Keratinocyte (primary cell): ENCODE data around the gene TNK1. TPM values are rescaled to one million over a fixed set of nuclear protein-coding genes. Genes with fewer than 3 reads are reported as not detected.

Source experiments
- DNase-seq: peaks from one replicate; pipeline ENCODE4 v3.0.0-alpha.2; 2011; ENCODE audit warnings: low read depth, missing footprints, low spot score
- FAIRE-seq: peaks from 2 replicates; lab custom pipeline; 2011; peaks lifted over from hg19 to GRCh38; lab: Jason Lieb, UNC
- H2AFZ ChIP-seq: 2 replicates; pipeline ENCODE4 v1.6.0; 2012; ENCODE audit warnings: low read length, control low read depth, inconsistent platforms; ENCODE audit not compliant: control insufficient read depth
- H3K27ac ChIP-seq: 2 replicates; pipeline ENCODE4 v1.5.1; 2011; ENCODE audit warnings: low read length; ENCODE audit not compliant: control insufficient read depth, insufficient read depth
- H3K27me3 ChIP-seq: 3 replicates; pipeline ENCODE4 v1.6.0; 2011; ENCODE audit warnings: low read length; ENCODE audit not compliant: control insufficient read depth, insufficient read depth; ENCODE audit errors: extremely low read depth
- H3K36me3 ChIP-seq, 2 experiments: 2 replicates in 1 of 2; 3 replicates in 1 of 2; pipeline ENCODE4 v1.5.1; 2011; ENCODE audit warnings: low read length in 2 of 2, mild to moderate bottlenecking in 1 of 2; ENCODE audit not compliant: control insufficient read depth in 2 of 2, insufficient read depth in 2 of 2; ENCODE audit errors: extremely low read depth in 1 of 2
- H3K4me1 ChIP-seq: 3 replicates; pipeline ENCODE4 v1.5.1; 2011; ENCODE audit warnings: low read length; ENCODE audit not compliant: control insufficient read depth, insufficient read depth; ENCODE audit errors: extremely low read depth
- H3K4me2 ChIP-seq: 3 replicates; pipeline ENCODE4 v1.6.0; 2011; ENCODE audit warnings: low read depth, low read length; ENCODE audit not compliant: control insufficient read depth, insufficient read depth; ENCODE audit errors: extremely low read depth
- H3K4me3 ChIP-seq, 3 experiments: fragments of 200-600 bp in 1 of 3; sonication (generic) in 1 of 3; 2 replicates in 2 of 3; 3 replicates in 1 of 3; pipeline ENCODE4 v1.5.1; 2011 to 2016; ENCODE audit warnings: low read length in 3 of 3, mild to moderate bottlenecking in 3 of 3, control low read depth in 2 of 3, inconsistent platforms in 1 of 3, low read depth in 1 of 3, mixed read lengths in 1 of 3, mixed run types in 1 of 3, moderate library complexity in 1 of 3; ENCODE audit not compliant: control insufficient read depth in 2 of 3, insufficient read depth in 2 of 3; ENCODE audit errors: extremely low read depth in 1 of 3
- H3K79me2 ChIP-seq: 2 replicates; pipeline ENCODE4 v1.6.0; 2012; ENCODE audit warnings: low read length; ENCODE audit not compliant: control insufficient read depth, insufficient read depth
- H3K9ac ChIP-seq: 3 replicates; pipeline ENCODE4 v1.6.0; 2011; ENCODE audit warnings: low read length; ENCODE audit not compliant: control insufficient read depth, insufficient read depth; ENCODE audit errors: extremely low read depth
- H3K9me1 ChIP-seq: 3 replicates; pipeline ENCODE4 v1.6.0; 2011; ENCODE audit warnings: low read length; ENCODE audit not compliant: control insufficient read depth, insufficient read depth; ENCODE audit errors: extremely low read depth
- H3K9me3 ChIP-seq: 2 replicates; pipeline ENCODE4 v1.5.1; 2012; ENCODE audit warnings: low read depth, low read length; ENCODE audit not compliant: control insufficient read depth
- H4K20me1 ChIP-seq: 3 replicates; pipeline ENCODE4 v1.6.0; 2011; ENCODE audit warnings: low read length; ENCODE audit not compliant: control insufficient read depth, insufficient read depth; ENCODE audit errors: extremely low read depth
- CTCF ChIP-seq, 3 experiments: IDR thresholded peaks in 1 of 3; conservative IDR thresholded peaks in 1 of 3; optimal IDR thresholded peaks in 1 of 3; 2 replicates in 2 of 3; 3 replicates in 1 of 3; pipeline versions ENCODE3 to v1.5.1; 2011; ENCODE audit warnings: low read length in 3 of 3, mild to moderate bottlenecking in 3 of 3, moderate library complexity in 2 of 3, control low read depth in 1 of 3, inconsistent platforms in 1 of 3; ENCODE audit not compliant: insufficient read depth in 2 of 3; ENCODE audit errors: extremely low read depth in 1 of 3
- EZH2 ChIP-seq: IDR thresholded peaks from one replicate; pipeline ENCODE4 v1.6.1; 2012; ENCODE audit warnings: inconsistent platforms, mild to moderate bottlenecking, low read length, moderate library complexity
- dilution Hi-C: fragments of 300-500 bp; cut with MboI; formaldehyde crosslinking; loops from one replicate; pipeline ENCODE4 v1.7.0; 2020; ENCODE audit warnings: low sequenced_read_pairs; ENCODE audit not compliant: extremely low pct_ligation_motif_present
- polyA plus RNA-seq, 5 experiments: library from polyadenylated mRNA; depleted of rRNA in 3 of 5; stranded (reverse) in 3 of 5; stranded (forward) in 1 of 5; unstranded in 1 of 5; fragments of >200 nt; gene quantifications; 1 replicate in 1 of 5; 2 replicates in 3 of 5; 3 replicates in 1 of 5; pipeline versions ENCODE4 v1.2.1 to v1.2.3, GENCODE V29; 2011 to 2012; ENCODE audit warnings: missing spikeins in 2 of 5, low read depth in 1 of 5, low replicate concordance in 1 of 5

TNK1 gene
- polyA plus RNA-seq, 1 donor (not counting 4 experiments of a cell fraction or from before 2014, with no cell fraction given) = 10.6 TPM

GRCh38 chr17:7383742-7384488 lies 3.0 kb downstream of the TNK1 start:
- dilution Hi-C loops = no loop called here
- no peak overlapping the region for H2AFZ ChIP-seq
- H3K27ac ChIP-seq = no peak overlapping the region

GRCh38 chr17:7384489-7385081 lies 3.7 kb downstream of the TNK1 start:
- Histone ChIP-seq H3K9me1 (no peaks in the 10 kb centered on the region), H3K4me1 (peaks cover 14% of the 10 kb centered on the region), H3K27me3 (no peaks in the 10 kb centered on the region), H3K36me3 (peaks cover 17 to 33% of the 10 kb centered on the region in 2 experiments), H3K4me3 (no peak overlapping the region), H2AFZ (no peak overlapping the region), H3K9me3 (no peaks in the 10 kb centered on the region), H4K20me1 (peaks cover 3% of the 10 kb centered on the region), H3K9ac (no peak overlapping the region), H3K79me2 (peaks cover 7% of the 10 kb centered on the region), H3K27ac (no peak overlapping the region), H3K4me2 (no peak overlapping the region)
- DNase-seq (no peak), FAIRE-seq (no peak)
- dilution Hi-C loops = no loop called here
- no peak for TF ChIP-seq EZH2
- no peak for TF ChIP-seq CTCF (optimal IDR thresholded peaks at IDR 0.05 in 1 of 3, IDR thresholded peaks at IDR 0.05 in 1 of 3, conservative IDR thresholded peaks at IDR 0.05 in 1 of 3; ENCODE audit: extremely low read depth in 1 of 3, insufficient read depth in 2 of 3, low read length in 3 of 3)

More at GRCh38 chr17:7383742-7384488, 3.0 kb downstream of the TNK1 start:
- H3K9ac ChIP-seq = no peak overlapping the region
- H4K20me1 ChIP-seq = peaks cover 3% of the 10 kb centered on the region
- H3K4me3 ChIP-seq = no peak overlapping the region
- peaks cover 7% of the 10 kb centered on the region for H3K79me2 ChIP-seq
- FAIRE-seq (no peak), DNase-seq (no peak)
- peaks cover 11 to 28% of the 10 kb centered on the region in 2 experiments for H3K36me3 ChIP-seq
- H3K27me3 ChIP-seq = no peaks in the 10 kb centered on the region
- H3K4me1 ChIP-seq = peaks cover 14% of the 10 kb centered on the region
- no peaks in the 10 kb centered on the region for H3K9me1 ChIP-seq
- no peaks in the 10 kb centered on the region for H3K9me3 ChIP-seq
- H3K4me2 ChIP-seq = no peak overlapping the region
- TF ChIP-seq EZH2 (no peak), CTCF (optimal IDR thresholded peaks at IDR 0.05 in 1 of 3, IDR thresholded peaks at IDR 0.05 in 1 of 3, conservative IDR thresholded peaks at IDR 0.05 in 1 of 3; ENCODE audit: extremely low read depth in 1 of 3, insufficient read depth in 2 of 3, low read length in 3 of 3) (no peak)
